ENCODE measurements around the gene ENHO.

GRCh38 chr9:34505370-34506120 lies 17.2 kb downstream of the ENHO start:
- TF ChIP-seq GABPA (IDR thresholded peaks at IDR 0.05; ENCODE audit: low read depth) (no peak), POLR2AphosphoS5 (IDR thresholded peaks at IDR 0.05; ENCODE audit: low read depth) (no peak), REST (IDR thresholded peaks at IDR 0.05; ENCODE audit: insufficient replicate concordance, low read depth) (no peak), SPI1 (IDR thresholded peaks at IDR 0.05; ENCODE audit: borderline replicate concordance, low read depth) (no peak)
- TF ChIP-seq, protein P1, sequence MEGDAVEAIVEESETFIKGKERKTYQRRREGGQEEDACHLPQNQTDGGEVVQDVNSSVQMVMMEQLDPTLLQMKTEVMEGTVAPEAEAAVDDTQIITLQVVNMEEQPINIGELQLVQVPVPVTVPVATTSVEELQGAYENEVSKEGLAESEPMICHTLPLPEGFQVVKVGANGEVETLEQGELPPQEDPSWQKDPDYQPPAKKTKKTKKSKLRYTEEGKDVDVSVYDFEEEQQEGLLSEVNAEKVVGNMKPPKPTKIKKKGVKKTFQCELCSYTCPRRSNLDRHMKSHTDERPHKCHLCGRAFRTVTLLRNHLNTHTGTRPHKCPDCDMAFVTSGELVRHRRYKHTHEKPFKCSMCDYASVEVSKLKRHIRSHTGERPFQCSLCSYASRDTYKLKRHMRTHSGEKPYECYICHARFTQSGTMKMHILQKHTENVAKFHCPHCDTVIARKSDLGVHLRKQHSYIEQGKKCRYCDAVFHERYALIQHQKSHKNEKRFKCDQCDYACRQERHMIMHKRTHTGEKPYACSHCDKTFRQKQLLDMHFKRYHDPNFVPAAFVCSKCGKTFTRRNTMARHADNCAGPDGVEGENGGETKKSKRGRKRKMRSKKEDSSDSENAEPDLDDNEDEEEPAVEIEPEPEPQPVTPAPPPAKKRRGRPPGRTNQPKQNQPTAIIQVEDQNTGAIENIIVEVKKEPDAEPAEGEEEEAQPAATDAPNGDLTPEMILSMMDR (IDR thresholded peaks at IDR 0.05; ENCODE audit: insufficient read depth, low read length) = no peak
